BE2C (cell line): ENCODE measurements around the gene FBXO33.
A peak's percentile ranks its signal among the peaks of the same experiment; 100 is the strongest.

ENCODE experiments used
- DNase-seq: peaks from one replicate; pipeline ENCODE4 v3.0.0-alpha.2; 2020
- H3K27me3 ChIP-seq: fragments of 250-450 bp; sonication (Bioruptor Pico); 2 replicates; pipeline ENCODE4 v1.5.1; 2020; ENCODE audit warnings: mild to moderate bottlenecking
- H3K36me3 ChIP-seq: fragments of 250-450 bp; sonication (Bioruptor Pico); 2 replicates; pipeline ENCODE4 v1.5.1; 2020; ENCODE audit warnings: mild to moderate bottlenecking
- H3K4me1 ChIP-seq: fragments of 250-450 bp; sonication (Bioruptor Pico); 2 replicates; pipeline ENCODE4 v1.5.1; 2020
- H3K4me3 ChIP-seq: 2 replicates; pipeline ENCODE4 v1.5.1; 2011; ENCODE audit warnings: low read depth, low read length
- H3K9me3 ChIP-seq: fragments of 250-450 bp; sonication (Bioruptor Pico); 2 replicates; pipeline ENCODE4 v1.5.1; 2020
- CTCF ChIP-seq: IDR thresholded peaks from 2 replicates; pipeline ENCODE4 v1.5.1; 2012; ENCODE audit warnings: mild to moderate bottlenecking, low read depth, low read length

The FBXO33 gene

GRCh38 chr14:39428118-39428517 lies 4.1 kb downstream of the FBXO33 start:
- no peak for DNase-seq
- H3K9me3 ChIP-seq: no peaks in the 10 kb centered on the region
- TF ChIP-seq CTCF: no peak
- H3K4me1 ChIP-seq: no peaks in the 10 kb centered on the region
- no peaks in the 10 kb centered on the region for H3K27me3 ChIP-seq
- no peaks in the 10 kb centered on the region for H3K36me3 ChIP-seq
- H3K4me3 ChIP-seq: no peak overlapping the region

GRCh38 chr14:39426605-39427004 lies 5.6 kb downstream of the FBXO33 start:
- H3K9me3 ChIP-seq: no peaks in the 10 kb centered on the region
- no peaks in the 10 kb centered on the region for H3K27me3 ChIP-seq
- peak; percentile 35 for TF ChIP-seq CTCF
- DNase-seq: no peak
- H3K4me1 ChIP-seq: no peaks in the 10 kb centered on the region
- no peaks in the 10 kb centered on the region for H3K36me3 ChIP-seq
- H3K4me3 ChIP-seq: no peak overlapping the region

GRCh38 chr14:39425947-39426346 lies 6.3 kb downstream of the FBXO33 start:
- TF ChIP-seq CTCF: no peak
- Histone ChIP-seq H3K4me3 (no peak overlapping the region), H3K36me3 (no peaks in the 10 kb centered on the region), H3K4me1 (no peaks in the 10 kb centered on the region), H3K9me3 (no peaks in the 10 kb centered on the region), H3K27me3 (no peaks in the 10 kb centered on the region)
- no peak for DNase-seq

- no peak for DNase-seq
- Histone ChIP-seq H3K4me1 (peaks cover 4% of the 10 kb centered on the region), H3K4me3 (no peak overlapping the region), H3K36me3 (no peaks in the 10 kb centered on the region), H3K27me3 (no peaks in the 10 kb centered on the region), H3K9me3 (no peaks in the 10 kb centered on the region)
- no peak for TF ChIP-seq CTCF
Measured at GRCh38 chr14:39423793-39424192, 8.4 kb downstream of the FBXO33 start.

GRCh38 chr14:39422243-39422642 lies 10.0 kb downstream of the FBXO33 start:
- Histone ChIP-seq H3K4me3 (no peak overlapping the region), H3K9me3 (no peaks in the 10 kb centered on the region), H3K27me3 (no peaks in the 10 kb centered on the region), H3K36me3 (no peaks in the 10 kb centered on the region), H3K4me1 (peaks cover 4% of the 10 kb centered on the region)
- DNase-seq: no peak
- TF ChIP-seq CTCF: no peak

- Histone ChIP-seq H3K9me3 (no peaks in the 10 kb centered on the region), H3K36me3 (no peaks in the 10 kb centered on the region), H3K4me3 (no peak overlapping the region), H3K4me1 (peaks cover 4% of the 10 kb centered on the region), H3K27me3 (no peaks in the 10 kb centered on the region)
- peak; percentile 33 for TF ChIP-seq CTCF
- DNase-seq: no peak
Measured at GRCh38 chr14:39419272-39419671, 13.0 kb downstream of the FBXO33 start.
